Skeletal muscle satellite cell (primary cell): ENCODE data around the gene ACTL8. TPM values are rescaled to one million over a fixed set of nuclear protein-coding genes. Genes with fewer than 3 reads are reported as not detected.

Source experiments
- H3K27me3 ChIP-seq: 2 replicates; pipeline ENCODE4 v1.7.0; 2013; ENCODE audit warnings: low read length; ENCODE audit not compliant: control insufficient read depth, insufficient read depth
- H3K36me3 ChIP-seq: 2 replicates; pipeline ENCODE4 v1.7.0; 2013; ENCODE audit warnings: mild to moderate bottlenecking, control low read depth, low read length; ENCODE audit not compliant: insufficient read depth
- H3K4me1 ChIP-seq: 2 replicates; pipeline ENCODE4 v1.7.0; 2013; ENCODE audit warnings: low read length; ENCODE audit not compliant: control insufficient read depth, insufficient read depth
- H3K4me2 ChIP-seq: 2 replicates; pipeline ENCODE4 v1.7.0; 2013; ENCODE audit warnings: mild to moderate bottlenecking, low read length
- H3K4me3 ChIP-seq: 2 replicates; pipeline ENCODE4 v1.7.0; 2013; ENCODE audit warnings: low read length
- H3K9ac ChIP-seq: 2 replicates; pipeline ENCODE4 v1.7.0; 2013; ENCODE audit warnings: mild to moderate bottlenecking, low read depth, low read length, moderate library complexity
- H3K9me3 ChIP-seq: replicated peaks from 2 replicates; pipeline ENCODE4 v1.7.0; 2013; ENCODE audit warnings: mild to moderate bottlenecking, control low read depth, low read length
- total RNA-seq: library from RNA; depleted of rRNA; stranded (reverse); fragments of >200 nt; gene quantifications from 2 replicates; pipeline ENCODE4 v1.2.3, GENCODE V29; 2012; rRNA removed

ACTL8 gene, protein sequence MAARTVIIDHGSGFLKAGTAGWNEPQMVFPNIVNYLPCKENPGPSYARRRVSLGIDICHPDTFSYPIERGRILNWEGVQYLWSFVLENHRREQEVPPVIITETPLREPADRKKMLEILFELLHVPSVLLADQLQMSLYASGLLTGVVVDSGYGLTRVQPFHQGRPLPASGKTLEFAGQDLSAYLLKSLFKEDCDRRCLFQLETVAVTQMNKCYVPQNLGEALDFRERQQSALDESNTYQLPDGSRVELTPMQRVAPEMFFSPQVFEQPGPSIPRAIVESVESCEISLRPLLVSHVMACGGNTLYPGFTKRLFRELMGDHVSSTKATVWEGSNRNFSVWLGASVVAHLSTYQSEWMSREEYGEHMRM
- total RNA-seq = 0.25 and 0.44 TPM in 2 replicates

DNA sequence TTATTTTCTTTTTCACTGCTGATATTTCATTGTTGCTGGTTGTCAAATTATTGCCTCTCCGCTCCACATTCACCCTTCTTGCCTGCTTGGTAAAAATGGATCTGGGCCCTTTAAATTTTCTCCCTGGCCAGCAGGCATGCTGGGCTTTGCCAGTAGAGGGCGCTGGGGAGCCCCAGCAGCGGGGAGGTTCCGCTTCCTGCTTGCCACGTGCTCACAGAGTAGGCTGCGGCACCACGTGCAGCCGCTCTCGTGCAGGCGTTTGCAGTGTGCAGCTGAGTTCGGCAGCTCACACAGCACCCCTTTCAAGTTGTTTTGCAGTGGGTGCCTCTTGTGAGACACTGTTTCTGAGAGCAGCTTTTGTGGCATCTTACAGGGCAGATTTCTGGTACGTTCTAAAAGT, at the start of gene ACTL8:
Gene ACTL8 (plus strand): TSS at position 214 of the 400 bp plus-strand sequence. CDS start 67,676 bp downstream, outside the sequence.
- Histone ChIP-seq H3K4me2 (no peak within 1 kb of the TSS), H3K4me1 (peaks cover 3% of the 10 kb centered on the region), H3K27me3 (no peaks in the 10 kb centered on the region), H3K36me3 (no peaks in the 10 kb centered on the region), H3K4me3 (no peak within 1 kb of the TSS), H3K9me3 (peaks cover 12% of the 10 kb centered on the region), H3K9ac (no peak within 1 kb of the TSS)

DNA sequence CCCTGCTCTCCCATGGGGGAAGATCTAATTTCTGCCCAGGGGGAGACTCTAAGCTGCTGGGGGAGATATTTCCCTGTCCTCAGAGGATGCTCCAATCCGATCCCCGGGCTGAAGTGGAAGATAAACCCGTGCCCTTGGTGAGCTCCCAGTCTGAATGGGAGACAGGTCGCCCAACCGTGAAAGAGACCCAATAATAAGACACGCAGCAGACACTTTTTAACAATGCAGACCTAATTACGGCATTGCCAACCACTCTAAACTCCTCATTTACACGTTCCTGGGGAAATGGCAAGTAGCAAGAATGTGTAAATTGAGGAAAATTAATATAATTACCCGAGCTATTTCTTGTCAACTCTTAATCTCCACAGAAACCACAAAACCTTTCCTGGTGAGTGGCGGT, 48.7 kb upstream of the ACTL8 start:
- Histone ChIP-seq H3K4me1 (no peaks in the 10 kb centered on the region), H3K36me3 (no peaks in the 10 kb centered on the region), H3K9me3 (no peaks in the 10 kb centered on the region), H3K4me3 (no peak overlapping the region), H3K27me3 (peaks cover 22% of the 10 kb centered on the region), H3K4me2 (no peak overlapping the region), H3K9ac (no peak overlapping the region)

DNA sequence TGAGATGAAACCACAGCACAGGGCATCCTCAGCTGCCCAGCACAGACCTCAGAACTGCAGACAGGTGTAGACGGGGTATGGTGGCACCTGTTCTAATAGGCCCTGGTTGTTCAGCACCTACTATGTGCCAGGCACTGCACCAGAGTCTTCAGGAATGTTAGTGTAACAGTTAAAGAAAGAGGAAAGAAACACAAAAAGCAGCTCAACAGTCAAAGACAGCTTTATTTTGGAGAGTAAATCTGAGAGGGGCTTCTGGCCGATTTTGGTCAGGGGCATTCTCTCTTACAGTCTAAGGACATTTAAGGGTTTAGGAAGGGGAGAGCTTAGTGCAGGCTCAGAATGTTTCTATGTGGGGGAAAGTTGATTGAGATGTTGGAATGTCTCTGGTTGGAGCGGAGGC, 45.2 kb upstream of the ACTL8 start:
- Histone ChIP-seq H3K9ac (no peak overlapping the region), H3K4me1 (no peaks in the 10 kb centered on the region), H3K36me3 (no peaks in the 10 kb centered on the region), H3K27me3 (peaks cover 35% of the 10 kb centered on the region), H3K4me3 (no peak overlapping the region), H3K4me2 (no peak overlapping the region), H3K9me3 (no peaks in the 10 kb centered on the region)

DNA sequence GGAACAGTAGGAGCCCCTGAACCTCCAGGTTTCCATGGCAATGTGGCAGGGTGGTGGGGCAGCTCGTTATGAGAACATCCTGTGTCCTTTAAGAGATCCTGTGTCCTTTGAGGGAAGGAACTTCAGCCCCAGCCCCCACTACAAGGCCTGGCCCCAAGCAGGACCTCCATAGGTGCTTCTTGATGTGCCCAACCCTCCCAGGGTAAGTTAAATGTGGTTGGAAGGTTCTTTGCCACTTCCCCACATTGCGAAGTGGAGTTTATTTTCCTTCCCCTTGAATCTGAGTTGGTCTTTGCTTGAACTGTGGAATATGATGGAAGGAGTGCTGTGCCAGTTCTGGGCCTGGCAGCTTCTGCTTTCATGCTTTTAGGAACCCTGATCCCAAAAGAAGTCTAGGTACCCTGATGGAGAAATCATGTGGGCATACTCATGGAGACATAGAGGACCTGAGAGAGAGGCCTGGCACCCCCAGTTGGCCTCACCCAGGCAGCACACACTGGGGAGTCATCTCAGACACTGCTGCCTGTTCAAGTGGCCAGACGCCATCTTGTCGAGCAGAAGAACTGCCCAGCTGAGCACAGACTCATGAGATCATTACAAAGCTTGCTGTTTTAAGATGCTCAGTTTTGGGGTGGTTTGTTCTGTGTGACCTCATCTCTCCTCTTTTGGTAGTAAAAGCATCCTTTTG, 44.1 kb upstream of the ACTL8 start:
- peaks cover 36% of the 10 kb centered on the region for H3K27me3 ChIP-seq
- no peak overlapping the region for H3K4me3 ChIP-seq
- H3K9me3 ChIP-seq = no peaks in the 10 kb centered on the region
- H3K36me3 ChIP-seq = no peaks in the 10 kb centered on the region
- H3K9ac ChIP-seq = no peak overlapping the region
- no peak overlapping the region for H3K4me2 ChIP-seq
- no peaks in the 10 kb centered on the region for H3K4me1 ChIP-seq

DNA sequence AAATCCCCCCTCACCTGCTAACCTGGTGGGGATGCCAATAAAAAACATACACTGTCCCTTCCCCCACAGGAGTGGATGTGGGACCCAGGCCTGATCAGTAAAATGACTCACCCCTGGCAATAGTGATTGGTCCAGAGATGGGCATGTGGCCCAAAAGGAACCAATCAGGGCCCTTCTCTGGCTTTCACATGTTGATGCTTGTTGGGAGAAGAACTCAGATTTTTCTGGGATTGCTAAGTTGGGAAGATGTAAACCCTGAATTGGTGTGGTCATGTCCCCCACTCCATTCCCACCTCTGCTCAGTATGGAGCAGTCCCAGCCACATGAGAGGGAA, 43.6 kb upstream of the ACTL8 start:
- no peaks in the 10 kb centered on the region for H3K4me1 ChIP-seq
- peaks cover 31% of the 10 kb centered on the region for H3K27me3 ChIP-seq
- no peaks in the 10 kb centered on the region for H3K9me3 ChIP-seq
- H3K4me3 ChIP-seq = no peak overlapping the region
- H3K9ac ChIP-seq = no peak overlapping the region
- no peak overlapping the region for H3K4me2 ChIP-seq
- H3K36me3 ChIP-seq = no peaks in the 10 kb centered on the region

DNA sequence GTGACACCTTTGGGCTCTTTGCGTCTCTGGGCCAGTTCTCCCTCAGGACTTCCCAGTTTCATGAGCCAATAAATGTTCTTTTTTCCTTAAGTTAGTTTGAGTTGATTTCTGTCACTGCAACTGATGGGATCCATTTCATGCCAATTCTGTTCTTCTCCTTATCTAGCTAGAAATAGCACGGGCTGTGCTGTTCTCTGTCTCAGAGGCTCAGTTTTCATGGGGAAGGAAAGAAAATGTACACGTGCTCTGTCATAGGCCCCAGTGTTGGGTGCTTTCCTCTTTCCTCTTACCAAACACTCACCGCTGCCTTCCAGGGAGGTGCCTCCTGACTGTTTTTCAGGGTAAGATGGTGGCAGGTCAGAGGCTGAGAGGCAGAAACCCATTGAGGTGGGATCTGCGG, 43.2 kb upstream of the ACTL8 start:
- peaks cover 27% of the 10 kb centered on the region for H3K27me3 ChIP-seq
- no peak overlapping the region for H3K4me2 ChIP-seq
- no peak overlapping the region for H3K9ac ChIP-seq
- no peak overlapping the region for H3K4me3 ChIP-seq
- no peaks in the 10 kb centered on the region for H3K9me3 ChIP-seq
- no peaks in the 10 kb centered on the region for H3K4me1 ChIP-seq
- H3K36me3 ChIP-seq = no peaks in the 10 kb centered on the region

DNA sequence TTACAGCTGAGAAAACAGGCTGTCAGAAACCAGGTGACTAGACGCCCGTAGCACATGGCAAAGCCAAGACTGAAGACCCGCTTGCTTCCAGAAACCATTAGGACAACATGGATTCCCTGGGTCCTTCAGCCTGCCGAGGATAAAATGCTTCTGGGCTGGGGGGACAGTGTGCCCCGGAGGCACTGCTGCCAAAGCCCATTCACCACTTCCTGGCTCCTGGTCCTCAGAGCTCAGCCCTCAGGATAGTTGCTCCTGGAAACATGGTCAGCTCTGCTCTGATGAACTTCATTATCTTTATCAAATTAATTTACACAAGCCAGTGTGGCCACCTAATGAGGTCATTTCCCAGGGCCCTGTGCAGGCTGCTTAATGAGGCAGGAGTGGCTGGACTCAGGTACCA, 41.1 kb upstream of the ACTL8 start:
- H3K4me2 ChIP-seq = no peak overlapping the region
- H3K4me1 ChIP-seq = no peaks in the 10 kb centered on the region
- H3K36me3 ChIP-seq = no peaks in the 10 kb centered on the region
- H3K9ac ChIP-seq = no peak overlapping the region
- no peaks in the 10 kb centered on the region for H3K9me3 ChIP-seq
- no peak overlapping the region for H3K4me3 ChIP-seq
- H3K27me3 ChIP-seq = peaks cover 24% of the 10 kb centered on the region

DNA sequence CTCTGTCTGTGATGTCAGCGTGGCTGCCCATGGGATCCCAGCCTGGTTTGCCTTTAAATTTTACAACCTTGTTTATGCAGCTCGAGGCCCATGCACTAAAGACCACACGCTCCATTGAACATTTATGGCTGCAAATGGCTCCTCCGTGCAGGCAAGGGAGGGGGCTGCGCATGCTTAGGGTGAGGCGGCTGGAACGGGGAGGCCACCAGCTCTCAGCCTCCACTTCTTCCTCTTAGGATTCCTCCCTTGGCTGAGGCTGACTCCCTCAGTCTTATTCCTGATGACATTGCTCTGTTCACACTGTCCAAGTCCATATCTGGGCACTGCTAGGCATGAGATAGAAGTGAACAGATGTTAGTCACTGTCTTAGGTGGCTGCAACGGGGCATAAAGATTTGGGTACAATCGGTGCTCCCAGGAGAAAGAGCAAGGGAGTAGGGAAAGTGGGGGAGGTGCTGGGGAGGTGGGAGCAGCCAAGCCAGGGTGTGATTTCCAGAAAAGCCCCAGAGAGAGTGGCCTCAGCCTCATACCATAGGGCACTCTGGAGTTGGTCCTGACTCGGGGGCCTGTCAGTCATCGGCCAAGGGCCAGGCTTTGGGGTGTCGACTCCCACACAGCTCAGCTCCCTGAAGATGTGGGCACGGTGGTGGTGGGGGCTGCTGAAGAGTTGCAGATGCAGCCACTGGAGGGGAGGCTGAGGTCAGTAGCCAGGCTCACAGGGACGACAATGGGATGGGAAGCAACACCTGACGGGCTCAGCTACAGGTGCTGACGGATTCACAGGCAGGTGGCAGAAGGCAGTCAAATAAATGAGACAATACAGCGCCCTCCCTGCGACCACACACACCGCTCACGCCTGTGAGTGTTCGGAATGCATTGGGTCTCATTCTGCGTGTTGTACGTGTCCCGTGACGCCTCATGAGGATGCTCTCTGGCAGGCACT, 37.3 kb upstream of the ACTL8 start:
- Histone ChIP-seq H3K9me3 (no peaks in the 10 kb centered on the region), H3K4me2 (no peak overlapping the region), H3K9ac (no peak overlapping the region), H3K27me3 (peaks cover 29% of the 10 kb centered on the region), H3K4me1 (no peaks in the 10 kb centered on the region), H3K36me3 (no peaks in the 10 kb centered on the region), H3K4me3 (no peak overlapping the region)

DNA sequence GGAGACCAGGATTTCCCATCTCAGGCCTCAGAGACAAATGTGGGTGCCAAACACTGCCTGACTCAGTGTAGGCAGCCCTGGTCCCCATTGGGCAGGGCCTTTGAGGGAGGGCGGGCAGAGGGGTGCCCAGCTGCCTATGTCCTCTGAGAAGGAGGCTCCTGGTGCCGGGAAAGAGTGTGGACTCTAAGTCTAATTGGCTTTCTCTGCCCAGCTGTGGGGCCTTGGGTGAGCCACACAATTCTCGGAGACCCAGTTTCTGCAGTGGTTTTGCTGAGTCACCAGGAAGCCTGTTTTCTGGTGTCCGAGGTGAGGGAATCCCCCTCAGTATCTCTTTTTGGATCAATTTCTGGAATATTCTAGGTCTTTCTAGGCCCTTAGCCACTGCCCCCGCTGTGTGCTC, 35.3 kb upstream of the ACTL8 start:
- Histone ChIP-seq H3K4me2 (no peak overlapping the region), H3K9me3 (no peaks in the 10 kb centered on the region), H3K9ac (no peak overlapping the region), H3K4me1 (no peaks in the 10 kb centered on the region), H3K4me3 (no peak overlapping the region), H3K36me3 (no peaks in the 10 kb centered on the region), H3K27me3 (peaks cover 28% of the 10 kb centered on the region)

DNA sequence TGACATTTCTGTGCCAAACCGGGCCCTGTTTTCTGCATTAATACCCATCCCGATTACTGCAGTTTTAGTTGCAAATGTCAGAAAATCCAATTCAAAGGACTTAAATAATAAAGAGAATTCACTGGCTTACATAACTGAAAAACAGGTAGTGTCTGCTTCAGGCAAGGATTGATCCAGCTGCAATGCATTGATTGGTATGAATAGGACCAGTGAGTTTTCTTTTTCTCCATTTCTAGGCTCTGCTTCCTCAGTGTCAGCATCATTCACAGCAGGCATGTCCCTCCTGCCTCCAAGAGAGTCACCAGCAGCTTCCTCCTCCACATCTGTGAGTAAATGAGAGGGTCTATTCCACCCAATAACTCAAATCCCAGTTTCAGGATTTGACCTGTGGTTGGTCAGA, 33.7 kb upstream of the ACTL8 start:
- H3K36me3 ChIP-seq = no peaks in the 10 kb centered on the region

DNA sequence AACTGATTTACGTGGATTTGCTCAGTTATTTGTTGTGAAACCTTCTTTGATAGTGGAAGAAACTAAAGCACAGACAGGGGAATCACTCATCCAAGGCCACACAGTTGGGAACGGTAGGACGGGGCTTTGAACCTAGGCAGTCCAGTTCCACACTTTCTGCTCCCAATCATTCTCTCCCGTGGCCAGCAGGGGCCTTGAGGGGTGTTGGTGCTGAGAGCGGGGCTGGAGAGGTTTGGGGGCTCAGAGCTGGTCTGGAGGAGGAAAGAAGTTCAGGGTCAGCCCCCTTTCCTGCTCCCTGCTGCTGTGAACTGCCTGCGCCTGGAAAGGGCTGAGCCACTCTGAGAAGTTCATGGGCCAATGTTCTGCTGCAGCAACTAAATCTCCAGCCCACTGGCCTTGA, 31.4 kb upstream of the ACTL8 start:
- Histone ChIP-seq H3K9me3 (no peaks in the 10 kb centered on the region), H3K4me1 (no peaks in the 10 kb centered on the region), H3K4me3 (no peak overlapping the region), H3K27me3 (peaks cover 24% of the 10 kb centered on the region), H3K36me3 (no peaks in the 10 kb centered on the region), H3K9ac (no peak overlapping the region), H3K4me2 (no peak overlapping the region)

More for the DNA sequence above, 33.7 kb upstream of the ACTL8 start:
- H3K9ac ChIP-seq = no peak overlapping the region
- no peak overlapping the region for H3K4me2 ChIP-seq
- H3K27me3 ChIP-seq = peaks cover 20% of the 10 kb centered on the region
- no peaks in the 10 kb centered on the region for H3K9me3 ChIP-seq
- H3K4me3 ChIP-seq = no peak overlapping the region
- H3K4me1 ChIP-seq = no peaks in the 10 kb centered on the region
